Spleen (tissue), 11 donors: ENCODE measurements around the gene RGL1. TPM values are rescaled to one million over a fixed set of nuclear protein-coding genes. Genes with fewer than 3 reads are reported as not detected.

ENCODE experiments used
- DNase-seq: peaks from one replicate; pipeline ENCODE4 v3.0.0-alpha.2; 2020
- H3K27ac ChIP-seq, 8 donors: fragments of 200-600 bp; sonication (generic) in 7 of 8; 1 replicate in 4 of 8; 2 replicates in 4 of 8; pipeline versions ENCODE4 v1.5.0 to v1.8.0; 2016 to 2021; ENCODE audit warnings: inconsistent platforms in 4 of 8, mild to moderate bottlenecking in 4 of 8, moderate library complexity in 1 of 8
- H3K27me3 ChIP-seq, 7 donors: fragments of 200-600 bp; sonication (generic) in 6 of 7; replicated peaks in 1 of 7; 1 replicate in 4 of 7; 2 replicates in 3 of 7; pipeline versions ENCODE4 v1.5.0 to v1.8.0; 2016 to 2021; ENCODE audit warnings: inconsistent platforms in 3 of 7, mild to moderate bottlenecking in 1 of 7
- H3K36me3 ChIP-seq, 6 donors: fragments of 200-600 bp; sonication (generic) in 5 of 6; 1 replicate in 4 of 6; 2 replicates in 2 of 6; pipeline versions ENCODE4 v1.5.0 to v1.8.0; 2016 to 2021; ENCODE audit warnings: inconsistent platforms in 2 of 6
- H3K4me1 ChIP-seq, 6 donors: fragments of 200-600 bp; sonication (generic) in 5 of 6; 1 replicate in 3 of 6; 2 replicates in 3 of 6; pipeline versions ENCODE4 v1.5.0 to v1.8.0; 2016 to 2021; ENCODE audit warnings: inconsistent platforms in 3 of 6
- H3K4me3 ChIP-seq, 8 donors: fragments of 200-600 bp; sonication (generic) in 7 of 8; 1 replicate in 4 of 8; 2 replicates in 4 of 8; pipeline versions ENCODE4 v1.5.0 to v1.8.0; 2016 to 2021; ENCODE audit warnings: inconsistent platforms in 4 of 8, mild to moderate bottlenecking in 4 of 8, moderate library complexity in 2 of 8
- H3K9me3 ChIP-seq, 8 donors: fragments of 200-600 bp; sonication (generic) in 7 of 8; 1 replicate in 4 of 8; 2 replicates in 4 of 8; pipeline versions ENCODE4 v1.5.0 to v1.8.0; 2016 to 2021; ENCODE audit warnings: inconsistent platforms in 4 of 8
- CTCF ChIP-seq, 11 experiments: fragments of 200-600 bp in 7 of 11; fragments of 450-650 bp in 4 of 11; sonication (generic) in 4 of 11; IDR thresholded peaks in 8 of 11; conservative IDR thresholded peaks in 3 of 11; 1 replicate in 7 of 11; 2 replicates in 4 of 11; pipeline versions ENCODE4 v1.4.0 to v1.8.0; 2016 to 2021; ENCODE audit warnings: antibody characterized with exemption in 11 of 11, inconsistent platforms in 4 of 11, mild to moderate bottlenecking in 1 of 11
- POLR2A ChIP-seq, 3 donors: fragments of 450-650 bp; IDR thresholded peaks; one replicate each; pipeline ENCODE4 v1.5.1; 2017; ENCODE audit warnings: antibody characterized with exemption in 3 of 3, mild to moderate bottlenecking in 1 of 3
- POLR2AphosphoS5 ChIP-seq, 3 donors: sonication (generic); formaldehyde crosslinking; IDR thresholded peaks; one replicate each; pipeline ENCODE4 v1.5.1; 2017; ENCODE audit warnings: antibody characterized with exemption in 3 of 3
- WGBS, 5 donors: extraction: QIAGEN DNeasy Blood & Tissue Kit in 3 of 5; methylation state at CpG; one replicate each; pipeline versions ENCODE4 v1.1.5 to v1.1.7; 2013 to 2018; 5-methylcytosine and 5-hydroxymethylcytosine counted together
- intact Hi-C: fragments of 100-400 bp; cut with DNase I; formaldehyde crosslinking; loops from one replicate; pipeline ENCODE4 v1.15.0; 2023; ENCODE audit warnings: low total_unique reads
- polyA plus RNA-seq, 3 donors: library from polyadenylated mRNA; stranded (reverse); fragments of 200-250 nt; gene quantifications; one replicate each; pipeline ENCODE4 v1.2.1, GENCODE V29; 2013
- total RNA-seq, 7 donors: library from RNA; depleted of rRNA in 3 of 7; stranded (reverse); fragments of >200 nt in 3 of 7; fragmentation: NEBNext Ultra II Directional in 4 of 7; extraction: Animal tissue kit (Norgen Biotek cat#: 25700) in 4 of 7; gene quantifications; one replicate each; pipeline versions ENCODE4 v1.1.0 to v1.2.1, GENCODE V29; 2016 to 2021
- donor health status: healthy with polysubstance abuse.
- donor health status: DM: no; HTN: no; CAD: no; lungs with moderate emphysema.
- donor health status: DM: no; HTN: no; CAD: no.
- donor health status: Bipolar disorder and iron deficiency.
- donor health status: healthy.
- donor health status: DM: no; HTN: no; CAD: no.
- donor health status: DM: yes; HTN: yes; CAD: no.

Gene RGL1
- total and polyA plus RNA-seq, 10 donors, result 14.3 to 126 (median 71.4) TPM

- Histone ChIP-seq H3K9me3 (peaks cover 0 to 44% (median 31%) of the 10 kb centered on the region in 8 donors), H3K36me3 (no peaks in the 10 kb centered on the region), H3K4me3 (no peak overlapping the region), H3K27ac (no peak overlapping the region), H3K4me1 (no peaks in the 10 kb centered on the region), H3K27me3 (no peaks in the 10 kb centered on the region)
- intact Hi-C loops, result no loop called here
- WGBS, 5 donors, result 46 to 63% (median 55%) methylated on average over 5 of the region's 5 CpGs
- TF ChIP-seq POLR2A (IDR thresholded peaks at IDR 0.05), result no peak
- no peak for TF ChIP-seq CTCF (IDR thresholded peaks at IDR 0.05 in 8 of 11, conservative IDR thresholded peaks at IDR 0.05 in 3 of 11)
- no peak for TF ChIP-seq POLR2AphosphoS5 (IDR thresholded peaks at IDR 0.05)
- no peak for DNase-seq
Observed at GRCh38 chr1:183769956-183770815, 34.7 kb upstream of the RGL1 start.

DNA sequence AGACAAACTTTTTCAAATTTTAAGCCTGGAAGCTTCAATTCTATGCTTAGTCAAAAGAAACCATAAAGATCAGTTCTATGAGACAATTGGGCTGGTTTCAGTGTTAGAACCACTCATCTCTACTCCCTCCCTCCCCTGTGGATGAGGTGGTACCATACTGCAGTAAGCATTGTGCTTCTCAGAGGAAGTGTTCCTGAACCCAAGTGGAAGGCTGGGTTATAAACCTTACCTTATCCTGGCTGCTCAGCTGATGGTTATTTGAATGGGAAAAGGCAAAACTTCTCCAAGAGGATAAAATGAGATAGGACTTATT is 34.1 kb upstream of the RGL1 start:
- TF ChIP-seq POLR2AphosphoS5 (IDR thresholded peaks at IDR 0.05) (no peak), POLR2A (IDR thresholded peaks at IDR 0.05) (no peak), CTCF (IDR thresholded peaks at IDR 0.05 in 8 of 11, conservative IDR thresholded peaks at IDR 0.05 in 3 of 11) (no peak)
- H3K4me1 ChIP-seq, result no peaks in the 10 kb centered on the region
- H3K4me3 ChIP-seq, result no peak overlapping the region
- intact Hi-C loops, result no loop called here
- no peaks in the 10 kb centered on the region for H3K27me3 ChIP-seq
- DNase-seq, result no peak
- H3K9me3 ChIP-seq, result peaks cover 0 to 43% (median 28%) of the 10 kb centered on the region in 8 donors
- no peaks in the 10 kb centered on the region for H3K36me3 ChIP-seq
- no peak overlapping the region for H3K27ac ChIP-seq

DNA sequence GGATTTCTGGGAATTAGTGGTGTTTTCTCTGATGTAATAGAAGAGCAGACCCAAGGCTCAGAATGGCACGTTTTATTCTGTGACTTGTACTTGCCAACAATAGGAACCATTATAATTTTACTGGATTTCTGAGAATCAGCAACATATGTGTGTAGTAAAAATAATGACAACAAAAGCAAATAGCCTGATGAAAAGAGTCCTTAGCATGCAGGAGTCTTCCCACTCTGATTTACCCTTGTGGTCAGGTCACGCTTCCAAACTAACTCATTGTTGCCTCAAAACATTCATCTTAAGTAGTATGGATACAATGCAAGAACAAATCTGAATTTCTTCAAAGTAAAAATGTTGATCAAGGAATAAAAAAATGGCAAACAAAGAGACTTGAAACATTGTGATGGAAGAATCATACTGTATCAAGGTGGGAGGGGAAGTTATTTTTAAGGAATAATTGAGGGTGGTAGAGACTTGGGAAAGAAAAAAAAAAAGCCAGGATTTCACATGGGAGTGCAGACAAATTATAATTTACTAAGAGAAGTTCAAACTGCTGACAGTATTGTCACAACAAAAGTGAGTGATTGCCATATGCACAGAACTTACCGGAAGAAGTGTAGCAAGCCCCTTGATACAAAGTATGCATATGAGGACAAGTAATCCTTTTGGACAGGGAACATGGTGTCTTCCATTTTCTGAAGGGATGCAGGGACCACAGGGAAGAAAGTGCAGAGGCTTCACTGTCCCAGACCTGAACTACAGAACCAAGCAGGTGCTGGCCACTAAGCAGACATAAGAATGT is 31.2 kb upstream of the RGL1 start:
- no peak for DNase-seq
- Histone ChIP-seq H3K4me3 (no peak overlapping the region), H3K36me3 (no peaks in the 10 kb centered on the region), H3K4me1 (no peaks in the 10 kb centered on the region), H3K27ac (no peak overlapping the region), H3K27me3 (no peaks in the 10 kb centered on the region), H3K9me3 (peaks cover 0 to 43% (median 28%) of the 10 kb centered on the region in 8 donors)
- 80 to 91% (median 86%) methylated on average over 3 of the region's 3 CpGs for WGBS, 5 donors
- intact Hi-C loops, result no loop called here
- TF ChIP-seq POLR2A (IDR thresholded peaks at IDR 0.05) (no peak), POLR2AphosphoS5 (IDR thresholded peaks at IDR 0.05) (no peak), CTCF (IDR thresholded peaks at IDR 0.05 in 8 of 11, conservative IDR thresholded peaks at IDR 0.05 in 3 of 11) (no peak)

DNA sequence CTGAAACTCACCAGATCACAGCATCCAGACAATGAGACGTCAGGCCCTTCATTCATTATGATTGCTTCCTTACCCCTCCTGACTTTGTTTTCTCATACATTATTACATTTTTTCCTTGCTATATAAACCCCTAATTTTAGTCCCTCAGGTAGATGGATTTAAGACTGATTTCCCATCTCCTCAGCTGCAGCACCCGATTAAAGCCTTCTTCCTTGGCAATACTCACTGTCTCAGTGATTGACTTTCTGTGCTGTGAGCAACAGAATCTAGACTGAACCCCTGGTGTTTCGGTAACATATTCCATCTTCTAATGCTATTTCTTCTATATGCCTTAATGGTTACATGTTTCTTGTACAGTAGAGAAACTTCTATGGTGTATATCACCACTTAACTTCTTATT is 30.0 kb upstream of the RGL1 start:
- Histone ChIP-seq H3K27me3 (no peaks in the 10 kb centered on the region), H3K27ac (no peak overlapping the region), H3K4me3 (no peak overlapping the region), H3K36me3 (no peaks in the 10 kb centered on the region), H3K9me3 (peaks cover 0 to 38% (median 21%) of the 10 kb centered on the region in 8 donors), H3K4me1 (no peaks in the 10 kb centered on the region)
- no peak for TF ChIP-seq POLR2A (IDR thresholded peaks at IDR 0.05)
- no peak for TF ChIP-seq POLR2AphosphoS5 (IDR thresholded peaks at IDR 0.05)
- TF ChIP-seq CTCF (IDR thresholded peaks at IDR 0.05 in 8 of 11, conservative IDR thresholded peaks at IDR 0.05 in 3 of 11), result no peak
- intact Hi-C loops, result no loop called here
- WGBS, 5 donors, result 94 to 99% (median 96%) methylated on average over 3 of the region's 3 CpGs
- no peak for DNase-seq
